Measurements from ENCODE around the gene SCNN1A.

GRCh38 chr12:6424866-6425265 is 49.5 kb upstream of the SCNN1A start:
- TF ChIP-seq, protein P1, sequence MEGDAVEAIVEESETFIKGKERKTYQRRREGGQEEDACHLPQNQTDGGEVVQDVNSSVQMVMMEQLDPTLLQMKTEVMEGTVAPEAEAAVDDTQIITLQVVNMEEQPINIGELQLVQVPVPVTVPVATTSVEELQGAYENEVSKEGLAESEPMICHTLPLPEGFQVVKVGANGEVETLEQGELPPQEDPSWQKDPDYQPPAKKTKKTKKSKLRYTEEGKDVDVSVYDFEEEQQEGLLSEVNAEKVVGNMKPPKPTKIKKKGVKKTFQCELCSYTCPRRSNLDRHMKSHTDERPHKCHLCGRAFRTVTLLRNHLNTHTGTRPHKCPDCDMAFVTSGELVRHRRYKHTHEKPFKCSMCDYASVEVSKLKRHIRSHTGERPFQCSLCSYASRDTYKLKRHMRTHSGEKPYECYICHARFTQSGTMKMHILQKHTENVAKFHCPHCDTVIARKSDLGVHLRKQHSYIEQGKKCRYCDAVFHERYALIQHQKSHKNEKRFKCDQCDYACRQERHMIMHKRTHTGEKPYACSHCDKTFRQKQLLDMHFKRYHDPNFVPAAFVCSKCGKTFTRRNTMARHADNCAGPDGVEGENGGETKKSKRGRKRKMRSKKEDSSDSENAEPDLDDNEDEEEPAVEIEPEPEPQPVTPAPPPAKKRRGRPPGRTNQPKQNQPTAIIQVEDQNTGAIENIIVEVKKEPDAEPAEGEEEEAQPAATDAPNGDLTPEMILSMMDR (IDR thresholded peaks at IDR 0.05): no peak
- no peak for TF ChIP-seq POLR2A (IDR thresholded peaks at IDR 0.05)
